Neural crest cell (in vitro differentiated cells): ENCODE results near the gene IPO4. TPM values are rescaled to one million over a fixed set of nuclear protein-coding genes. Genes with fewer than 3 reads are reported as not detected.

Experiments
- DNase-seq: peaks from one replicate; pipeline ENCODE4 v3.0.0; 2021; ENCODE audit warnings: low read depth, mixed read lengths, low spot score
- H3K27ac Mint-ChIP-seq: one replicate; pipeline ENCODE4 v1.8.0; 2021; ENCODE audit warnings: mild to moderate bottlenecking, mixed read lengths; ENCODE audit not compliant: unreplicated experiment
- H3K27me3 Mint-ChIP-seq: 2 replicates; pipeline ENCODE4 v1.8.0; 2021; ENCODE audit warnings: low read depth, mild to moderate bottlenecking, mixed read lengths
- H3K36me3 Mint-ChIP-seq: 2 replicates; pipeline ENCODE4 v1.8.0; 2021; ENCODE audit warnings: low read depth, mild to moderate bottlenecking, mixed read lengths
- H3K4me1 Mint-ChIP-seq: 2 replicates; pipeline ENCODE4 v1.8.0; 2021; ENCODE audit warnings: mixed read lengths
- H3K4me3 Mint-ChIP-seq: one replicate; pipeline ENCODE4 v1.8.0; 2021; ENCODE audit warnings: mild to moderate bottlenecking, mixed read lengths
- H3K9me3 Mint-ChIP-seq: 2 replicates; pipeline ENCODE4 v1.8.0; 2021; ENCODE audit warnings: mixed read lengths
- total RNA-seq: library from RNA; stranded (reverse); gene quantifications from 2 replicates; pipeline ENCODE4 v1.2.1, GENCODE V29; 2021
- TF ChIP-seq, protein P1 (sequence below): fragments of 200-600 bp; sonication (generic); conservative IDR thresholded peaks from 2 replicates; pipeline ENCODE4 v1.5.0; 2021; ENCODE audit warnings: antibody characterized with exemption, mild to moderate bottlenecking

IPO4 gene
- total RNA-seq, 1 donor from 2014 or later = 88.3 TPM

DNA sequence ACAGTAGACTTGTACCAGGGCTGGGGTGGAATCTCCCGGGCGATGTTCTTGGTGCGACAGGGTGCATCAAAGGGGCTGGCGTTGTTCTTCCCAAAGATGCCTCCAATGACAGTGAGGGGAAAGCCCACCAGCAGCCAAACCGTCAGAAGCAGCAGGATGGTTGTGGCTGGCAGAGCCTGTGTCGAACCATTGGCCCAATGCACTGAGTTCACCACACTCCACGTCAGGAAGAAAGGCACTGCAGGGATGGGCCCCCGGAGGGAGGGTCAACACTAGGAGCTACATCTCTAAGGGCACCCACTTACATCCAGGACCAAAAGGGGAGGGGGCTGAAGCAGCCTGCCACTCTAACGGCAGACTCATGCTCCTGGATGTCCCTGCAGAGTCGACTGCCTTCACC lies 1.8 kb upstream of the IPO4 start:
- Mint-ChIP-seq H3K4me1 (peaks cover 43% of the 10 kb centered on the region), H3K27ac (no peak overlapping the region), H3K9me3 (no peaks in the 10 kb centered on the region), H3K36me3 (peaks cover 15% of the 10 kb centered on the region), H3K4me3 (peak overlapping the region; percentile 49), H3K27me3 (peaks cover 3% of the 10 kb centered on the region)
- DNase-seq = no peak
- TF ChIP-seq, protein P1, sequence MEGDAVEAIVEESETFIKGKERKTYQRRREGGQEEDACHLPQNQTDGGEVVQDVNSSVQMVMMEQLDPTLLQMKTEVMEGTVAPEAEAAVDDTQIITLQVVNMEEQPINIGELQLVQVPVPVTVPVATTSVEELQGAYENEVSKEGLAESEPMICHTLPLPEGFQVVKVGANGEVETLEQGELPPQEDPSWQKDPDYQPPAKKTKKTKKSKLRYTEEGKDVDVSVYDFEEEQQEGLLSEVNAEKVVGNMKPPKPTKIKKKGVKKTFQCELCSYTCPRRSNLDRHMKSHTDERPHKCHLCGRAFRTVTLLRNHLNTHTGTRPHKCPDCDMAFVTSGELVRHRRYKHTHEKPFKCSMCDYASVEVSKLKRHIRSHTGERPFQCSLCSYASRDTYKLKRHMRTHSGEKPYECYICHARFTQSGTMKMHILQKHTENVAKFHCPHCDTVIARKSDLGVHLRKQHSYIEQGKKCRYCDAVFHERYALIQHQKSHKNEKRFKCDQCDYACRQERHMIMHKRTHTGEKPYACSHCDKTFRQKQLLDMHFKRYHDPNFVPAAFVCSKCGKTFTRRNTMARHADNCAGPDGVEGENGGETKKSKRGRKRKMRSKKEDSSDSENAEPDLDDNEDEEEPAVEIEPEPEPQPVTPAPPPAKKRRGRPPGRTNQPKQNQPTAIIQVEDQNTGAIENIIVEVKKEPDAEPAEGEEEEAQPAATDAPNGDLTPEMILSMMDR = no peak

- H3K27ac Mint-ChIP-seq = peak overlapping the region; percentile 9
- H3K27me3 Mint-ChIP-seq = peaks cover 3% of the 10 kb centered on the region
- peak overlapping the region; percentile 98 for H3K4me3 Mint-ChIP-seq
- peaks cover 15% of the 10 kb centered on the region for H3K36me3 Mint-ChIP-seq
- TF ChIP-seq, protein P1 = no peak
- no peaks in the 10 kb centered on the region for H3K9me3 Mint-ChIP-seq
- DNase-seq = no peak
- peaks cover 37% of the 10 kb centered on the region for H3K4me1 Mint-ChIP-seq
Measured at GRCh38 chr14:24189460-24189859, 844 bp upstream of the IPO4 start.

- TF ChIP-seq, protein P1 = no peak
- peak overlapping the region; percentile 92 for H3K27ac Mint-ChIP-seq
Measured at GRCh38 chr14:24189059-24189375, 401 bp upstream of the IPO4 start.

DNA sequence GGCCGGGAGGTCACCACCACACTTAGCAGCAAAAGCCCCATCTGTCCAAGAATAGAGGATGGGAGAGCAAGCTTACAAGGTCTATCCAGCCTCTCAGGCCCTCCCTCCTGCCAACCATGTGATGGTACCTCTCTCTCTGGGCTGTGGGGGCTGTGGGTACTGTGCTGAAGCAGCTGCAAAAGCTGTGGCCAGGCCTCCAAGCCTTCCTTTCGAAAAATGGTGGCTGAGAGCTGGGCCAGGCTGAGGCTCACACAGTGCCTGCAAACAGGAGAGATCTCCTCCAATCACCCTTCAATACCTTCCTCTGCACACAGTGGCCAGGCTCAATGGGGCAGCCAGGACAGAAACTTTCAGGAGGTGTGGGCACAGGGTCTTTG lies 1.1 kb downstream of the IPO4 start:
- H3K4me1 Mint-ChIP-seq = peaks cover 29% of the 10 kb centered on the region
- peak overlapping the region; percentile 98 for H3K4me3 Mint-ChIP-seq
- no peak for DNase-seq
- peaks cover 3% of the 10 kb centered on the region for H3K27me3 Mint-ChIP-seq
- TF ChIP-seq, protein P1 = no peak
- peak overlapping the region; percentile 52 for H3K27ac Mint-ChIP-seq
- H3K9me3 Mint-ChIP-seq = no peaks in the 10 kb centered on the region
- peaks cover 8% of the 10 kb centered on the region for H3K36me3 Mint-ChIP-seq

More at GRCh38 chr14:24189059-24189375, 401 bp upstream of the IPO4 start:
- Mint-ChIP-seq H3K27me3 (peaks cover 3% of the 10 kb centered on the region), H3K36me3 (peaks cover 14% of the 10 kb centered on the region), H3K4me1 (peaks cover 33% of the 10 kb centered on the region), H3K4me3 (peak overlapping the region; percentile 98), H3K9me3 (no peaks in the 10 kb centered on the region)
- DNase-seq = no peak

GRCh38 chr14:24186831-24187538 lies 1.6 kb downstream of the IPO4 start:
- Mint-ChIP-seq H3K4me3 (peak overlapping the region; percentile 98), H3K36me3 (peaks cover 7% of the 10 kb centered on the region), H3K9me3 (no peaks in the 10 kb centered on the region), H3K4me1 (peaks cover 24% of the 10 kb centered on the region), H3K27ac (no peak overlapping the region), H3K27me3 (peaks cover 3% of the 10 kb centered on the region)
- TF ChIP-seq, protein P1 = no peak
- DNase-seq = no peak
